Liver (tissue), 3 donors: ENCODE measurements around the gene TGM6.

Experiments used
- EGR1 ChIP-seq, 2 donors: IDR thresholded peaks; 2 replicates each; pipeline ENCODE4 v1.6.1; 2016 to 2018; ENCODE audit warnings: antibody characterized with exemption in 2 of 2, low read depth in 2 of 2
- GABPA ChIP-seq, 2 donors: IDR thresholded peaks in 1 of 2; conservative IDR thresholded peaks in 1 of 2; 2 replicates each; pipeline ENCODE4 v1.6.1; 2016; ENCODE audit warnings: antibody characterized with exemption in 2 of 2, mild to moderate bottlenecking in 1 of 2, moderate library complexity in 1 of 2
- JUND ChIP-seq, 2 donors: IDR thresholded peaks; 2 replicates each; pipeline ENCODE4 v1.6.1; 2016; ENCODE audit warnings: antibody characterized with exemption in 2 of 2
- RAD21 ChIP-seq, 2 donors: IDR thresholded peaks; 2 replicates each; pipeline ENCODE4 v1.6.1; 2016; ENCODE audit warnings: antibody characterized with exemption in 2 of 2, mild to moderate bottlenecking in 2 of 2
- YY1 ChIP-seq: IDR thresholded peaks from 2 replicates; pipeline ENCODE4 v1.6.1; 2016; ENCODE audit warnings: antibody characterized with exemption, mild to moderate bottlenecking
- TF ChIP-seq, protein P1 (sequence below): fragments of 150-350 bp; IDR thresholded peaks from 2 replicates; pipeline ENCODE4 v1.5.1; 2017; ENCODE audit warnings: improper control_type of control experiment, low read depth, low read length; ENCODE audit not compliant: missing input control
- TF ChIP-seq, protein P2 (sequence below): IDR thresholded peaks from 2 replicates; pipeline ENCODE4 v1.6.1; 2016; ENCODE audit warnings: antibody characterized with exemption, mild to moderate bottlenecking
- TF ChIP-seq, protein P3 (sequence below): IDR thresholded peaks from 2 replicates; pipeline ENCODE4 v1.6.1; 2016; ENCODE audit warnings: antibody characterized with exemption
- donor health status: healthy.
- donor health status: healthy.

DNA sequence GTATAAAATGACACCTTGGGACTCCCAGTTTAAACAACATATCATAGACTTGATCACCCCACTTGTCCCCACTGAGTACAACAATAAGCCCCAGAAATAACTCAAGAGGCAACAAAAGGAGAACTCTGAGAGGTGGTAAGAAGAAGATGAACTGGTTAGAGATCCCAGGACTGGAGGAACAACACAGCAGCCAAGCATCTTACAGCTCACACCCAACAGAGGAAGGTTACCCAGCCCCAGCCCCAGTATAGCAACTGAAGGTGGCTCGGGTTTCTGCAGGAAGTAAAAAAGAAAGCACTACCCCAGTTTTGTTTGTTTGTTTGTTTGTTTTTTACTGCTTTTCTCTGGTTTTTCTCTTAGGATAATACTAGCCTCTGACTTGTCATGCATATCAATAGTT lies 17.1 kb upstream of the TGM6 start:
- TF ChIP-seq, protein P1, sequence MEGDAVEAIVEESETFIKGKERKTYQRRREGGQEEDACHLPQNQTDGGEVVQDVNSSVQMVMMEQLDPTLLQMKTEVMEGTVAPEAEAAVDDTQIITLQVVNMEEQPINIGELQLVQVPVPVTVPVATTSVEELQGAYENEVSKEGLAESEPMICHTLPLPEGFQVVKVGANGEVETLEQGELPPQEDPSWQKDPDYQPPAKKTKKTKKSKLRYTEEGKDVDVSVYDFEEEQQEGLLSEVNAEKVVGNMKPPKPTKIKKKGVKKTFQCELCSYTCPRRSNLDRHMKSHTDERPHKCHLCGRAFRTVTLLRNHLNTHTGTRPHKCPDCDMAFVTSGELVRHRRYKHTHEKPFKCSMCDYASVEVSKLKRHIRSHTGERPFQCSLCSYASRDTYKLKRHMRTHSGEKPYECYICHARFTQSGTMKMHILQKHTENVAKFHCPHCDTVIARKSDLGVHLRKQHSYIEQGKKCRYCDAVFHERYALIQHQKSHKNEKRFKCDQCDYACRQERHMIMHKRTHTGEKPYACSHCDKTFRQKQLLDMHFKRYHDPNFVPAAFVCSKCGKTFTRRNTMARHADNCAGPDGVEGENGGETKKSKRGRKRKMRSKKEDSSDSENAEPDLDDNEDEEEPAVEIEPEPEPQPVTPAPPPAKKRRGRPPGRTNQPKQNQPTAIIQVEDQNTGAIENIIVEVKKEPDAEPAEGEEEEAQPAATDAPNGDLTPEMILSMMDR = no peak
- TF ChIP-seq RAD21 (IDR thresholded peaks at IDR 0.05) (no peak), YY1 (no peak), JUND (IDR thresholded peaks at IDR 0.05) (no peak), GABPA (IDR thresholded peaks at IDR 0.05 in 1 of 2, conservative IDR thresholded peaks at IDR 0.05 in 1 of 2) (no peak), EGR1 (IDR thresholded peaks at IDR 0.05; ENCODE audit: low read depth in 2 of 2) (no peak)
- TF ChIP-seq, protein P2, sequence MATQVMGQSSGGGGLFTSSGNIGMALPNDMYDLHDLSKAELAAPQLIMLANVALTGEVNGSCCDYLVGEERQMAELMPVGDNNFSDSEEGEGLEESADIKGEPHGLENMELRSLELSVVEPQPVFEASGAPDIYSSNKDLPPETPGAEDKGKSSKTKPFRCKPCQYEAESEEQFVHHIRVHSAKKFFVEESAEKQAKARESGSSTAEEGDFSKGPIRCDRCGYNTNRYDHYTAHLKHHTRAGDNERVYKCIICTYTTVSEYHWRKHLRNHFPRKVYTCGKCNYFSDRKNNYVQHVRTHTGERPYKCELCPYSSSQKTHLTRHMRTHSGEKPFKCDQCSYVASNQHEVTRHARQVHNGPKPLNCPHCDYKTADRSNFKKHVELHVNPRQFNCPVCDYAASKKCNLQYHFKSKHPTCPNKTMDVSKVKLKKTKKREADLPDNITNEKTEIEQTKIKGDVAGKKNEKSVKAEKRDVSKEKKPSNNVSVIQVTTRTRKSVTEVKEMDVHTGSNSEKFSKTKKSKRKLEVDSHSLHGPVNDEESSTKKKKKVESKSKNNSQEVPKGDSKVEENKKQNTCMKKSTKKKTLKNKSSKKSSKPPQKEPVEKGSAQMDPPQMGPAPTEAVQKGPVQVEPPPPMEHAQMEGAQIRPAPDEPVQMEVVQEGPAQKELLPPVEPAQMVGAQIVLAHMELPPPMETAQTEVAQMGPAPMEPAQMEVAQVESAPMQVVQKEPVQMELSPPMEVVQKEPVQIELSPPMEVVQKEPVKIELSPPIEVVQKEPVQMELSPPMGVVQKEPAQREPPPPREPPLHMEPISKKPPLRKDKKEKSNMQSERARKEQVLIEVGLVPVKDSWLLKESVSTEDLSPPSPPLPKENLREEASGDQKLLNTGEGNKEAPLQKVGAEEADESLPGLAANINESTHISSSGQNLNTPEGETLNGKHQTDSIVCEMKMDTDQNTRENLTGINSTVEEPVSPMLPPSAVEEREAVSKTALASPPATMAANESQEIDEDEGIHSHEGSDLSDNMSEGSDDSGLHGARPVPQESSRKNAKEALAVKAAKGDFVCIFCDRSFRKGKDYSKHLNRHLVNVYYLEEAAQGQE = no peak
- TF ChIP-seq, protein P3, sequence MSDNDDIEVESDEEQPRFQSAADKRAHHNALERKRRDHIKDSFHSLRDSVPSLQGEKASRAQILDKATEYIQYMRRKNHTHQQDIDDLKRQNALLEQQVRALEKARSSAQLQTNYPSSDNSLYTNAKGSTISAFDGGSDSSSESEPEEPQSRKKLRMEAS = no peak
